Endothelial cell of umbilical vein (primary cell): ENCODE measurements around the gene NIN. TPM values are rescaled to one million over a fixed set of nuclear protein-coding genes. Genes with fewer than 3 reads are reported as not detected.

Source experiments
- BruUV-seq: library from RNA; stranded (reverse); fragments of 400-500 nt; replicated peaks from 2 replicates; lab custom pipeline; 2021; lab: Mats Ljungman, UMichigan
- CTCF ChIA-PET: fragments of 300-600, 350-600 bp; sonication (Branson Sonifier 250); formaldehyde crosslinking; loops from one replicate; lab custom pipeline; 2021; ENCODE audit warnings: antibody characterized with exemption, inconsistent platforms; lab: Charles Lee
- POLR2A ChIA-PET: fragments of 300-600, 350-600 bp; sonication (Branson Sonifier 250); formaldehyde crosslinking; loops from one replicate; lab custom pipeline; 2021; ENCODE audit warnings: antibody characterized with exemption, inconsistent platforms; lab: Charles Lee
- DNase-seq: peaks from one replicate; pipeline ENCODE4 v3.0.0-alpha.2; 2011; ENCODE audit warnings: low read depth, low spot score
- FAIRE-seq: peaks from 2 replicates; lab custom pipeline; 2011; peaks lifted over from hg19 to GRCh38; lab: Jason Lieb, UNC
- H2AFZ ChIP-seq: 2 replicates; pipeline ENCODE4 v1.6.0; 2012; ENCODE audit warnings: low read depth, low read length, control low read depth, inconsistent platforms
- H3K27ac ChIP-seq: 2 replicates; pipeline ENCODE4 v1.5.1; 2011; ENCODE audit warnings: low read depth, mild to moderate bottlenecking, control low read depth, low read length, moderate library complexity; ENCODE audit not compliant: insufficient read depth
- H3K27me3 ChIP-seq, 2 experiments: 2 replicates each; pipeline versions ENCODE4 v1.6.0 to v1.6.1; 2011; ENCODE audit warnings: low read length in 2 of 2, mixed read lengths in 1 of 2; ENCODE audit not compliant: control insufficient read depth in 2 of 2, insufficient read depth in 2 of 2
- H3K36me3 ChIP-seq, 2 experiments: 2 replicates in 1 of 2; 3 replicates in 1 of 2; pipeline ENCODE4 v1.5.1; 2011; ENCODE audit warnings: low read length in 2 of 2, mild to moderate bottlenecking in 1 of 2, moderate library complexity in 1 of 2; ENCODE audit not compliant: control insufficient read depth in 2 of 2, insufficient read depth in 2 of 2; ENCODE audit errors: extremely low read depth in 1 of 2
- H3K4me1 ChIP-seq: 3 replicates; pipeline ENCODE4 v1.5.1; 2011; ENCODE audit warnings: mild to moderate bottlenecking, low read length; ENCODE audit not compliant: control insufficient read depth, insufficient read depth; ENCODE audit errors: extremely low read depth
- H3K4me2 ChIP-seq: 2 replicates; pipeline ENCODE4 v1.6.1; 2011; ENCODE audit warnings: low read length, control low read depth, mixed read lengths; ENCODE audit not compliant: insufficient read depth
- H3K4me3 ChIP-seq, 3 experiments: fragments of 200-600 bp in 1 of 3; sonication (generic), shearing (Covaris generic) in 1 of 3; replicated peaks in 1 of 3; 2 replicates each; pipeline ENCODE4 v1.5.1; 2011 to 2016; ENCODE audit warnings: control low read depth in 3 of 3, low read length in 3 of 3, mild to moderate bottlenecking in 2 of 3, inconsistent platforms in 1 of 3, low read depth in 1 of 3, moderate library complexity in 1 of 3; ENCODE audit not compliant: insufficient read depth in 1 of 3
- H3K79me2 ChIP-seq: 2 replicates; pipeline ENCODE4 v1.6.0; 2012; ENCODE audit warnings: low read length, inconsistent platforms; ENCODE audit not compliant: control insufficient read depth, insufficient read depth
- H3K9ac ChIP-seq: replicated peaks from 2 replicates; pipeline ENCODE3; 2011; ENCODE audit warnings: low read length, control low read depth; ENCODE audit not compliant: insufficient read depth; ENCODE audit errors: extremely low read depth
- H3K9me1 ChIP-seq: replicated peaks from 3 replicates; pipeline ENCODE4 v1.6.0; 2011; ENCODE audit warnings: mild to moderate bottlenecking, low read length; ENCODE audit not compliant: control insufficient read depth, insufficient read depth; ENCODE audit errors: extremely low read depth
- H3K9me3 ChIP-seq: replicated peaks from 2 replicates; pipeline ENCODE4 v1.5.1; 2012; ENCODE audit warnings: low read length, inconsistent platforms; ENCODE audit not compliant: control insufficient read depth, insufficient read depth
- H4K20me1 ChIP-seq: replicated peaks from 2 replicates; pipeline ENCODE3; 2011; ENCODE audit warnings: mild to moderate bottlenecking, low read length; ENCODE audit not compliant: control insufficient read depth, insufficient read depth; ENCODE audit errors: extremely low read depth
- CTCF ChIP-seq, 2 donors: IDR thresholded peaks; 1 replicate in 1 of 2; 2 replicates in 1 of 2; pipeline ENCODE4 v1.5.1; 2011; ENCODE audit warnings: low read length in 2 of 2, mild to moderate bottlenecking in 2 of 2, moderate library complexity in 2 of 2, control low read depth in 1 of 2, inconsistent platforms in 1 of 2, low read depth in 1 of 2; ENCODE audit not compliant: insufficient read depth in 1 of 2; ENCODE audit errors: extremely low read depth in 1 of 2
- EZH2 ChIP-seq: IDR thresholded peaks from 2 replicates; pipeline ENCODE4 v1.6.1; 2012; ENCODE audit warnings: borderline replicate concordance, low read depth, mild to moderate bottlenecking, moderate library complexity, low read length, inconsistent platforms; ENCODE audit not compliant: severe bottlenecking
- FOS ChIP-seq: IDR thresholded peaks from 2 replicates; pipeline ENCODE4 v1.6.1; 2011; ENCODE audit warnings: mild to moderate bottlenecking, low read length, moderate library complexity, borderline replicate concordance; ENCODE audit not compliant: insufficient read depth
- GATA2 ChIP-seq: IDR thresholded peaks from 2 replicates; pipeline ENCODE4 v1.7.0; 2011; ENCODE audit warnings: low read depth, mild to moderate bottlenecking, moderate library complexity, mixed read lengths, low read length; ENCODE audit not compliant: insufficient read length, insufficient read depth
- JUN ChIP-seq: IDR thresholded peaks from 2 replicates; pipeline ENCODE4 v1.6.1; 2011; ENCODE audit warnings: borderline replicate concordance, low read depth; ENCODE audit not compliant: insufficient read length, insufficient read depth
- MAX ChIP-seq: IDR thresholded peaks from 2 replicates; pipeline ENCODE4 v1.6.1; 2011; ENCODE audit not compliant: insufficient read depth, insufficient read length
- MYC ChIP-seq: IDR thresholded peaks from one replicate; pipeline ENCODE4 v1.6.1; 2011; ENCODE audit warnings: mild to moderate bottlenecking, low read depth, low read length
- POLR2A ChIP-seq: IDR thresholded peaks from 2 replicates; pipeline ENCODE4 v1.6.1; 2012; ENCODE audit warnings: low read depth, mild to moderate bottlenecking, control low read depth, low read length
- POLR2AphosphoS5 ChIP-seq: IDR thresholded peaks from 2 replicates; pipeline ENCODE4 v1.6.1; 2012; ENCODE audit warnings: low read depth, mild to moderate bottlenecking, control low read depth, low read length, moderate library complexity; ENCODE audit not compliant: insufficient read depth
- dilution Hi-C: fragments of 300-500 bp; cut with MboI; formaldehyde crosslinking; loops from one replicate; pipeline ENCODE4 v1.15.0; 2019; ENCODE audit warnings: low sequenced_read_pairs; ENCODE audit not compliant: extremely low pct_ligation_motif_present
- intact Hi-C: fragments of 100-400 bp; cut with micrococcal nuclease; formaldehyde crosslinking; loops from one replicate; pipeline ENCODE4 v1.10.0; 2022
- polyA plus RNA-seq, 4 experiments: library from polyadenylated mRNA; depleted of rRNA in 3 of 4; stranded (reverse) in 3 of 4; unstranded in 1 of 4; fragments of >200 nt; gene quantifications; 2 replicates each; pipeline versions ENCODE4 v1.2.1 to v1.2.3, GENCODE V29; 2011 to 2012; ENCODE audit warnings: missing spikeins in 1 of 4
- total RNA-seq: library from RNA; stranded (reverse); gene quantifications from 2 replicates; pipeline ENCODE4 v1.2.3, GENCODE V29; 2021

NIN gene
- total and polyA plus RNA-seq, 2 donors (not counting 3 experiments of a cell fraction or from before 2014, with no cell fraction given) = 7.1 to 76.3 TPM

GRCh38 chr14:50832935-50833630 is 2.1 kb upstream of the NIN start:
- Histone ChIP-seq H3K9ac (no peak overlapping the region), H3K27ac (no peak overlapping the region), H3K27me3 (no peaks in the 10 kb centered on the region), H3K4me1 (peaks cover 20% of the 10 kb centered on the region), H3K9me1 (no peaks in the 10 kb centered on the region), H2AFZ (no peak overlapping the region), H3K9me3 (no peaks in the 10 kb centered on the region), H3K4me3 (no peak overlapping the region), H3K79me2 (peaks cover 19% of the 10 kb centered on the region), H4K20me1 (peaks cover 6% of the 10 kb centered on the region), H3K4me2 (no peak overlapping the region), H3K36me3 (no peaks in the 10 kb centered on the region)
- DNase-seq = no peak
- CTCF ChIA-PET = interaction anchor here (7.5 kb wide), 1 partner anchor 26 kb away, joined by 72 read pairs; no protein-coding TSS in a partner anchor
- dilution Hi-C loops = no loop called here
- intact Hi-C loops = loop anchor here (10.0 kb wide), 1 partner anchor 518 kb away; the partner anchor contains the start of genes DMAC2L and L2HGDH
- no TSS peak for BruUV-seq
- TF ChIP-seq JUN = no peak
- no peak for TF ChIP-seq GATA2
- TF ChIP-seq POLR2A = no peak
- TF ChIP-seq MYC = no peak
- no peak for TF ChIP-seq EZH2
- no peak for TF ChIP-seq MAX
- no peak for TF ChIP-seq POLR2AphosphoS5
- no peak for TF ChIP-seq FOS
- TF ChIP-seq CTCF (IDR thresholded peaks at IDR 0.05; ENCODE audit: extremely low read depth in 1 of 2, insufficient read depth in 1 of 2, low read depth in 1 of 2, low read length in 2 of 2) = no peak
- POLR2A ChIA-PET = no interaction called here
- FAIRE-seq = no peak
